SU-DHL-6 (cell line): ENCODE measurements around the gene DKK2.

ENCODE experiments used
- H2AFZ ChIP-seq: fragments of 200-600 bp; sonication (generic); 2 replicates; pipeline ENCODE4 v1.6.1; 2014; ENCODE audit warnings: low read depth, mild to moderate bottlenecking, moderate library complexity, mixed read lengths, antibody characterized with exemption, low read length; ENCODE audit not compliant: severe bottlenecking
- H3F3A ChIP-seq: fragments of 200-600 bp; shearing (Covaris generic); 2 replicates; pipeline ENCODE4 v1.6.0; 2016; ENCODE audit warnings: antibody characterized with exemption, mild to moderate bottlenecking; ENCODE audit not compliant: insufficient read depth
- H3K27ac ChIP-seq: fragments of 200-600 bp; sonication (generic); 2 replicates; pipeline ENCODE4 v1.5.1; 2016; ENCODE audit warnings: low read depth, mild to moderate bottlenecking, low read length, moderate library complexity, mixed read lengths
- H3K27me3 ChIP-seq: fragments of 200-600 bp; sonication (generic), shearing (Covaris generic); 2 replicates; pipeline ENCODE4 v1.6.0; 2014; ENCODE audit warnings: mild to moderate bottlenecking, low read length
- H3K36me3 ChIP-seq: fragments of 200-600 bp; sonication (generic); 2 replicates; pipeline ENCODE4 v1.6.1; 2014; ENCODE audit warnings: mild to moderate bottlenecking, low read length, mixed read lengths
- H3K4me2 ChIP-seq: fragments of 300-600, 200-600 bp; shearing (Covaris generic), sonication (generic); 2 replicates; pipeline ENCODE4 v1.6.0; 2014; ENCODE audit warnings: low read length, low read depth, mild to moderate bottlenecking; ENCODE audit not compliant: poor library complexity, severe bottlenecking
- H3K4me3 ChIP-seq: fragments of 200-600 bp; sonication (generic); 2 replicates; pipeline ENCODE4 v1.5.1; 2014; ENCODE audit warnings: antibody characterized with exemption, low read length, mild to moderate bottlenecking, mixed read lengths; ENCODE audit not compliant: insufficient read depth, poor library complexity, severe bottlenecking
- H3K79me2 ChIP-seq: fragments of 200-600 bp; sonication (generic); 2 replicates; pipeline ENCODE4 v1.6.1; 2014; ENCODE audit warnings: mild to moderate bottlenecking, low read length, moderate library complexity; ENCODE audit not compliant: insufficient read depth
- H3K9ac ChIP-seq: fragments of 200-600 bp; sonication (generic); 2 replicates; pipeline ENCODE4 v1.7.0; 2014; ENCODE audit warnings: mild to moderate bottlenecking, low read length
- H3K9me2 ChIP-seq: fragments of 200-600 bp; sonication (generic); replicated peaks from 2 replicates; pipeline ENCODE4 v1.6.1; 2014; ENCODE audit warnings: low read length; ENCODE audit not compliant: insufficient read depth
- H3K9me3 ChIP-seq: fragments of 200-600 bp; sonication (generic); 2 replicates; pipeline ENCODE4 v1.6.1; 2014; ENCODE audit warnings: low read length, mixed read lengths; ENCODE audit not compliant: insufficient read depth
- H4K20me1 ChIP-seq: fragments of 200-600 bp; sonication (generic); 2 replicates; pipeline ENCODE4 v1.6.1; 2014; ENCODE audit warnings: low read depth, mild to moderate bottlenecking, antibody characterized with exemption, low read length, moderate library complexity, mixed read lengths
- EZH2phosphoT487 ChIP-seq: fragments of 200-600 bp; sonication (generic), shearing (Covaris generic); conservative IDR thresholded peaks from 2 replicates; pipeline ENCODE4 v1.6.1; 2018; ENCODE audit warnings: mild to moderate bottlenecking, antibody characterized with exemption, low read length, moderate library complexity, mixed read lengths
- TF ChIP-seq, protein P1 (sequence below): fragments of 200-600 bp; sonication (generic); IDR thresholded peaks from one replicate; pipeline ENCODE4 v1.5.1; 2017; ENCODE audit warnings: antibody characterized with exemption, mild to moderate bottlenecking, low read length, moderate library complexity; ENCODE audit not compliant: insufficient read depth, poor library complexity, severe bottlenecking

The DKK2 gene

DNA sequence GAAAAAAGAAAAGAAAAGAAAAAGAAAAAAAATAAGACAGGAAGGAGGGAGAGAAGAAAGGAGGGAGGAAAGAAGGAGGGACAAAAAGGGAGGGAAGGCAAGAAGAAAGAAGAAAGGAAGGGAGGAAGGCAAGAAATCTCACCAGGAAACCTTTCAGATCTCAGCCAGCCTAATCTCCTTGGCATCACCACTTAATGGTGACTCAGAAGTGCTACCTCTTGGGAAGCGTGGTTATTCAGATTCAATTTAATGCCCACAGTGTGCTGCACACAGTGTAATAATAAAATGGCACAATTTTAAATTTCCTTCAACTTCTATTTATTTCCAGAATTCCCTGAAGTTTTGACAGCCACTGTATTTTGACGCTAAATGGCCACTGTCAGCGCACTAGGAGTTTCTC, 50.3 kb downstream of the DKK2 start:
- H3K4me3 ChIP-seq, result no peak overlapping the region
- H3K79me2 ChIP-seq, result no peaks in the 10 kb centered on the region
- no peaks in the 10 kb centered on the region for H3K27me3 ChIP-seq
- H3F3A ChIP-seq, result no peaks in the 10 kb centered on the region
- H3K9me3 ChIP-seq, result no peaks in the 10 kb centered on the region
- H4K20me1 ChIP-seq, result no peaks in the 10 kb centered on the region
- H2AFZ ChIP-seq, result no peak overlapping the region
- H3K9me2 ChIP-seq, result no peaks in the 10 kb centered on the region
- H3K27ac ChIP-seq, result no peak overlapping the region
- H3K36me3 ChIP-seq, result no peaks in the 10 kb centered on the region
- no peak overlapping the region for H3K4me2 ChIP-seq
- TF ChIP-seq EZH2phosphoT487, result no peak
- TF ChIP-seq, protein P1, sequence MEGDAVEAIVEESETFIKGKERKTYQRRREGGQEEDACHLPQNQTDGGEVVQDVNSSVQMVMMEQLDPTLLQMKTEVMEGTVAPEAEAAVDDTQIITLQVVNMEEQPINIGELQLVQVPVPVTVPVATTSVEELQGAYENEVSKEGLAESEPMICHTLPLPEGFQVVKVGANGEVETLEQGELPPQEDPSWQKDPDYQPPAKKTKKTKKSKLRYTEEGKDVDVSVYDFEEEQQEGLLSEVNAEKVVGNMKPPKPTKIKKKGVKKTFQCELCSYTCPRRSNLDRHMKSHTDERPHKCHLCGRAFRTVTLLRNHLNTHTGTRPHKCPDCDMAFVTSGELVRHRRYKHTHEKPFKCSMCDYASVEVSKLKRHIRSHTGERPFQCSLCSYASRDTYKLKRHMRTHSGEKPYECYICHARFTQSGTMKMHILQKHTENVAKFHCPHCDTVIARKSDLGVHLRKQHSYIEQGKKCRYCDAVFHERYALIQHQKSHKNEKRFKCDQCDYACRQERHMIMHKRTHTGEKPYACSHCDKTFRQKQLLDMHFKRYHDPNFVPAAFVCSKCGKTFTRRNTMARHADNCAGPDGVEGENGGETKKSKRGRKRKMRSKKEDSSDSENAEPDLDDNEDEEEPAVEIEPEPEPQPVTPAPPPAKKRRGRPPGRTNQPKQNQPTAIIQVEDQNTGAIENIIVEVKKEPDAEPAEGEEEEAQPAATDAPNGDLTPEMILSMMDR, result no peak
- H3K9ac ChIP-seq, result no peak overlapping the region

DNA sequence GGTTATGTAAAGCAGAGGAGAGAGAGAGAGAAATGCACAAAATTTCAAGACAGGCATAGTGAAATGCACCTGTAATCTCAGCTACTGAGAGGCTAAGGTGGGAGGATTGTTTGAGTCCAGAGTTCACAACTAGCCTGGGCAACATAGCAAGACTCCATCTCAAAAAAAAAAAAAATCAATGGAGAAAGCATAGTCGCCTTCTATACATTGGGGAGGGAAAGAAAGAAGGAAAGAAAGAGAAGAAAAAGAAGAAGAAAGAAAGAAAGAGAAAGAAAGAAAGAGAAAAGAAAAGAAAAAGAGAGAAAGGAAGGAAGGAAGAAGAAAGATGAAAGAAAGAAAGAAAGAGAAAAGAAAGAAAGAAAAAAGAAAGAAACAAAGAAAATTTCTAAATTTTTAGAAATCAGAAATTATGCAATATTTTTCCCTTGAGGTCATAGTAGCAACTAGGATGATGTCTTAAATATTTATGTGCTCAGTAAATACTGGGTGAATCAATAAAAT, 53.4 kb downstream of the DKK2 start:
- H3K9ac ChIP-seq, result no peak overlapping the region
- H3K36me3 ChIP-seq, result no peaks in the 10 kb centered on the region
- no peaks in the 10 kb centered on the region for H3K79me2 ChIP-seq
- H3F3A ChIP-seq, result no peaks in the 10 kb centered on the region
- H3K27me3 ChIP-seq, result no peaks in the 10 kb centered on the region
- no peak overlapping the region for H3K4me2 ChIP-seq
- no peak overlapping the region for H3K4me3 ChIP-seq
- H3K27ac ChIP-seq, result no peak overlapping the region
- no peaks in the 10 kb centered on the region for H4K20me1 ChIP-seq
- TF ChIP-seq, protein P1, result no peak
- TF ChIP-seq EZH2phosphoT487, result no peak
- no peaks in the 10 kb centered on the region for H3K9me2 ChIP-seq
- H2AFZ ChIP-seq, result no peak overlapping the region
- no peaks in the 10 kb centered on the region for H3K9me3 ChIP-seq

DNA sequence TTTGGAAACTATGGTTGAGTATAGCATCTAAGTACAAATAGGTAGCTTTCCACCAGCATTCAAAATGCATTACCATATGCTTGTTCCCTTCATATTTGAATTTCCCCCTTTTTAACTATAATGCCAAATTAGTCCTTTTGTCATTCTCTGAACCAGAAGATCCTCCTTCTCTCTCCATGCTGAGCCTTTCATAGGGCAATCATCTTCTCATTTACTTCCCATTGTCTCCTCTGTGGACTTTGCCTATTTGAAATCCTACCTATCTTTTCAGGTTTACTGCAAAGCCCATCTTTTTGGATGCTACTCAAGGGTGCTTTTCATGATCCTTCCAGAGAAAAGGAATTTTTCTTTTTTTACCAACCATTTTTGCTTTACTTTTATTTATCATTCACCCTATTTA, 54.7 kb downstream of the DKK2 start:
- H3K4me3 ChIP-seq, result no peak overlapping the region
- no peaks in the 10 kb centered on the region for H3K9me3 ChIP-seq
- H3K36me3 ChIP-seq, result no peaks in the 10 kb centered on the region
- H3K9me2 ChIP-seq, result no peaks in the 10 kb centered on the region
- H3K4me2 ChIP-seq, result no peak overlapping the region
- no peak overlapping the region for H2AFZ ChIP-seq
- H3K79me2 ChIP-seq, result no peaks in the 10 kb centered on the region
- H3F3A ChIP-seq, result no peaks in the 10 kb centered on the region
- no peaks in the 10 kb centered on the region for H3K27me3 ChIP-seq
- no peak for TF ChIP-seq EZH2phosphoT487
- TF ChIP-seq, protein P1, result no peak
- no peak overlapping the region for H3K27ac ChIP-seq
- H3K9ac ChIP-seq, result no peak overlapping the region
- H4K20me1 ChIP-seq, result no peaks in the 10 kb centered on the region

DNA sequence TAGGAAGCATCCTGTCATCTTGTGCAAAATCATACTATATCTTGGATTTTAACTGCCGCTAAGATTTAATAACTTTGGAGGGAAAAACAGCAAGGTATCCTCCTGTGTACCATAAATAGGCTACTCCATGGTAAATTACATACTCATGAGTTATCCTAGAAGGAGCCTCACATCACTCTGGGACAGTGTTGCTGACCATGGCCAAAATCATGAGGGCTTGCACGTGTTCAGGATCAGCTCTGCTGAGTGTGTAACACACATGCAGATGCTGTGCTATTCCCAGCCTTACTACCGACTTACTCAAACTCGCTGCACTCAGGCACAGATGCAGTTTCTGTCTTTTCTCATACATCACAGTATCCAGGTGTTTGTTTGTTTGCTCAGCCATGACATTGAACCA, 56.6 kb downstream of the DKK2 start:
- H3K27ac ChIP-seq, result no peak overlapping the region
- H3K36me3 ChIP-seq, result no peaks in the 10 kb centered on the region
- no peak overlapping the region for H3K4me3 ChIP-seq
- no peaks in the 10 kb centered on the region for H3K79me2 ChIP-seq
- no peaks in the 10 kb centered on the region for H3K9me2 ChIP-seq
- H3K4me2 ChIP-seq, result no peak overlapping the region
- H4K20me1 ChIP-seq, result no peaks in the 10 kb centered on the region
- no peak overlapping the region for H2AFZ ChIP-seq
- H3F3A ChIP-seq, result no peaks in the 10 kb centered on the region
- no peak for TF ChIP-seq EZH2phosphoT487
- TF ChIP-seq, protein P1, result no peak
- no peaks in the 10 kb centered on the region for H3K27me3 ChIP-seq
- no peak overlapping the region for H3K9ac ChIP-seq
- no peaks in the 10 kb centered on the region for H3K9me3 ChIP-seq
